CD4-positive, alpha-beta T cell (primary cell): ENCODE data around the gene CACNA1D. TPM values are rescaled to one million over a fixed set of nuclear protein-coding genes. Genes with fewer than 3 reads are reported as not detected.
A peak's percentile ranks its signal among the peaks of the same experiment; 100 is the strongest.

Experiments
- ATAC-seq: fragments of 200-7000 bp; cut with Tn5 transposase; one replicate; pipeline ENCODE4 v1.10.0; 2022; ENCODE audit warnings: mild to moderate bottlenecking; ENCODE audit not compliant: poor library complexity
- CTCF ChIA-PET: fragments of 350-600 bp; sonication (Branson Sonifier 250); formaldehyde crosslinking; loops from one replicate; lab custom pipeline; 2021; ENCODE audit warnings: antibody characterized with exemption, inconsistent platforms; lab: Charles Lee
- POLR2A ChIA-PET: fragments of 350-600 bp; sonication (Branson Sonifier 250); formaldehyde crosslinking; loops from one replicate; lab custom pipeline; 2021; ENCODE audit warnings: antibody characterized with exemption, inconsistent platforms; lab: Charles Lee
- DNase-seq, 14 experiments: peaks; one replicate each; pipeline ENCODE4 v3.0.0-alpha.2; 2013 to 2020; ENCODE audit warnings: mixed read lengths in 2 of 14
- H3K27ac ChIP-seq, 2 donors: one replicate each; pipeline versions ENCODE4 v1.5.1 to v1.7.0; 2013; ENCODE audit warnings: low read length in 2 of 2, low read depth in 1 of 2, mild to moderate bottlenecking in 1 of 2
- H3K27me3 ChIP-seq, 2 experiments: 1 replicate in 1 of 2; 2 replicates in 1 of 2; pipeline versions ENCODE4 v1.6.1 to v1.7.0; 2013; ENCODE audit warnings: low read length in 2 of 2, control low read depth in 1 of 2, mild to moderate bottlenecking in 1 of 2, moderate library complexity in 1 of 2; ENCODE audit not compliant: insufficient read depth in 2 of 2, control insufficient read depth in 1 of 2
- H3K36me3 ChIP-seq: one replicate; pipeline ENCODE4 v1.6.1; 2013; ENCODE audit warnings: low read length, control low read depth; ENCODE audit not compliant: insufficient read depth
- H3K4me1 ChIP-seq: one replicate; pipeline ENCODE4 v1.6.1; 2013; ENCODE audit warnings: low read length, control low read depth; ENCODE audit not compliant: insufficient read depth
- H3K4me3 ChIP-seq: one replicate; pipeline ENCODE4 v1.5.1; 2013; ENCODE audit warnings: mild to moderate bottlenecking, low read length, moderate library complexity
- H3K9me3 ChIP-seq, 2 experiments: 1 replicate in 1 of 2; 2 replicates in 1 of 2; pipeline versions ENCODE4 v1.6.1 to v1.7.0; 2013; ENCODE audit warnings: low read length in 2 of 2, mild to moderate bottlenecking in 2 of 2, control low read depth in 1 of 2, moderate library complexity in 1 of 2; ENCODE audit not compliant: control insufficient read depth in 1 of 2, insufficient read depth in 1 of 2
- H3K27ac Mint-ChIP-seq: one replicate; pipeline ENCODE4 v1.8.0; 2020; ENCODE audit warnings: mixed read lengths
- H3K27me3 Mint-ChIP-seq: one replicate; pipeline ENCODE4 v1.8.0; 2021; ENCODE audit warnings: mixed read lengths
- H3K36me3 Mint-ChIP-seq: one replicate; pipeline ENCODE4 v1.8.0; 2021; ENCODE audit warnings: low read depth, mixed read lengths
- H3K4me1 Mint-ChIP-seq: one replicate; pipeline ENCODE4 v1.8.0; 2021; ENCODE audit warnings: low read depth, mixed read lengths
- H3K4me3 Mint-ChIP-seq: one replicate; pipeline ENCODE4 v1.8.0; 2020; ENCODE audit warnings: mild to moderate bottlenecking, mixed read lengths
- H3K9me3 Mint-ChIP-seq: one replicate; pipeline ENCODE4 v1.8.0; 2020; ENCODE audit warnings: mixed read lengths
- CTCF ChIP-seq: fragments of 200-600 bp; IDR thresholded peaks from one replicate; pipeline ENCODE4 v1.8.0; 2022; ENCODE audit warnings: antibody characterized with exemption, mild to moderate bottlenecking
- intact Hi-C, 2 experiments: fragments of 100-400 bp; cut with DNase I in 1 of 2; cut with micrococcal nuclease in 1 of 2; formaldehyde crosslinking; loops; one replicate each; pipeline versions ENCODE4 v1.15.1 to v1.9.0; 2023 to 2025; cut with DNase I, micrococcal nuclease
- total RNA-seq, 174 experiments: library from RNA in 2 of 174; stranded (reverse) in 2 of 174; gene quantifications; one replicate each; pipeline ENCODE4 v1.2.3 and lab custom pipeline; 2021 to 2026

The CACNA1D gene
- total RNA-seq, 2 experiments from 2014 or later = not detected

GRCh38 chr3:53694666-53695323 is 200.4 kb downstream of the CACNA1D start:
- H3K36me3 Mint-ChIP-seq = no peaks in the 10 kb centered on the region
- H3K36me3 ChIP-seq = no peaks in the 10 kb centered on the region
- ATAC-seq = no peak
- POLR2A ChIA-PET = no interaction called here
- no peak for TF ChIP-seq CTCF
- H3K27ac ChIP-seq = no peak overlapping the region
- intact Hi-C loops = loop anchor here in 1 of 2 experiments (10.0 kb wide), 1 partner anchor 830 kb away; no protein-coding TSS in a partner anchor
- no peaks in the 10 kb centered on the region for H3K4me1 Mint-ChIP-seq
- no peak overlapping the region for H3K4me3 Mint-ChIP-seq
- H3K4me3 ChIP-seq = no peak overlapping the region
- DNase-seq = no peak
- H3K9me3 ChIP-seq = no peaks in the 10 kb centered on the region
- CTCF ChIA-PET = no interaction called here
- H3K27me3 Mint-ChIP-seq = peaks cover 7% of the 10 kb centered on the region
- H3K27me3 ChIP-seq = peaks cover 0 to 8% of the 10 kb centered on the region in 2 experiments
- no peaks in the 10 kb centered on the region for H3K9me3 Mint-ChIP-seq
- no peaks in the 10 kb centered on the region for H3K4me1 ChIP-seq
- no peak overlapping the region for H3K27ac Mint-ChIP-seq

- Histone ChIP-seq H3K36me3 (no peaks in the 10 kb centered on the region), H3K4me3 (no peak overlapping the region), H3K27ac (no peak overlapping the region), H3K4me1 (no peaks in the 10 kb centered on the region), H3K27me3 (peaks cover 1 to 8% of the 10 kb centered on the region in 2 experiments), H3K9me3 (no peaks in the 10 kb centered on the region)
- ChIA-PET CTCF (no interaction called here), POLR2A (no interaction called here)
- TF ChIP-seq CTCF = no peak
- Mint-ChIP-seq H3K27me3 (peaks cover 7% of the 10 kb centered on the region), H3K27ac (no peak overlapping the region), H3K9me3 (no peaks in the 10 kb centered on the region), H3K4me3 (no peak overlapping the region), H3K36me3 (no peaks in the 10 kb centered on the region), H3K4me1 (no peaks in the 10 kb centered on the region)
- DNase-seq = no peak
- no peak for ATAC-seq
- intact Hi-C loops = loop anchor here in 1 of 2 experiments (10.0 kb wide), 1 partner anchor 831 kb away; no protein-coding TSS in a partner anchor
Measured at GRCh38 chr3:53695324-53695690, 200.9 kb downstream of the CACNA1D start.

GRCh38 chr3:53696401-53697172 is 202.2 kb downstream of the CACNA1D start:
- Mint-ChIP-seq H3K27me3 (peaks cover 7% of the 10 kb centered on the region), H3K27ac (no peak overlapping the region), H3K36me3 (no peaks in the 10 kb centered on the region), H3K4me1 (no peaks in the 10 kb centered on the region), H3K4me3 (no peak overlapping the region), H3K9me3 (no peaks in the 10 kb centered on the region)
- Histone ChIP-seq H3K27ac (no peak overlapping the region), H3K27me3 (peaks cover 4 to 8% of the 10 kb centered on the region in 2 experiments), H3K36me3 (no peaks in the 10 kb centered on the region), H3K4me3 (no peak overlapping the region), H3K9me3 (no peaks in the 10 kb centered on the region), H3K4me1 (no peaks in the 10 kb centered on the region)
- no peak for TF ChIP-seq CTCF
- intact Hi-C loops = loop anchor here in 1 of 2 experiments (10.0 kb wide), 1 partner anchor 832 kb away; no protein-coding TSS in a partner anchor
- CTCF ChIA-PET = interaction anchor here (1.0 kb wide), 1 partner anchor 12 kb away, joined by 3 read pairs; no protein-coding TSS in a partner anchor
- POLR2A ChIA-PET = no interaction called here
- ATAC-seq = no peak
- DNase-seq = peak in 1 of 14 experiments; percentile 9
